Kidney glomerular epithelial cell (primary cell): ENCODE data around the gene CDHR1.
A peak's percentile ranks its signal among the peaks of the same experiment; 100 is the strongest.

Source experiments
- DNase-seq: peaks from one replicate; lab custom pipeline; 2025; lab: John Stamatoyannopoulos, UW

CDHR1 gene

DNA sequence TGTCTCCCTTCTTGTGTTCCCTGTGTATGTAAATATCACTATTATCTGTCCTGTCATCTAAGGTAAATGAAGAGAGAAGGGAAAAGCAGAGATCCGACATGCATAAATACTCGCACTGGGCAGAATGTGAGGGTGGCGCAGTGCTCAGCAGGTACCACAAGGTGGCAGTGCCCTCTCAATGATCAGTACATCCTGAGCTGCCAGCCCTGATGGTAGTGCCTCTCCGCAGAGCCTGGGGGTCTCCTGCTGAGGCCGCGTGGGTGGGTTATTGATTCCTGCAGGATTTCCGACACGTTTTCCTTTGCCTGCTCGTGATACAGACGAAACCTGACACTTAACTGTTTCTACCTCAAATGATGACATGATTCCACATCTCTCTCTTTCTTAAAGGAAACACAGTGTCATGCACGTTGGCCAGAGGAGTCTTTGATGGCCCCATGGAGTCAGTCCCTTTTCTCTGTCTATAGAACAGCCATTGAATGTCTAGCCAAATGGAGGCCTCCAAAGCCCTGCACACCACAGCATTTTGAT is 70.3 kb downstream of the CDHR1 start:
- DNase-seq: peak; percentile 57

DNA sequence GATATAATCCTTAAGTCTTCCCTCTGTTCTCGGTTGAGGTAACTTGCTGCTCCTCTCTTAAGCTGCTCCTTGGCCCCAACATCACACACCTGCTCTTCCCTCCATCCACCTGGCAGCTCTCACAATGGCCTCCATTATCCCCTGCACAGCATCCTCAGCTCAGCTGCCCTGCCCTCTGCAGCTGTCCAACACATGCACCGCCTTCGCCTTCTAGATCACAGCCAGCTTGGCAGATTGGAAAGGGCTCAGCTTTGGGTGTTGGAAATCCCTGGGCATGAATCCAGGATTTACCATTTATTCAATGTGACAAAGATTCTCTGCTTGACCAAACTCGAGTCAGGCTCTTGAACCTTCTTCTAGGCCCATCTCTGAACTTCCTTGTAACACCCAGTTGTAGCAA is 71.1 kb downstream of the CDHR1 start:
- no peak for DNase-seq

GRCh38 chr10:84267503-84268126 is 73.3 kb downstream of the CDHR1 start:
- DNase-seq: peak; percentile 5

DNA sequence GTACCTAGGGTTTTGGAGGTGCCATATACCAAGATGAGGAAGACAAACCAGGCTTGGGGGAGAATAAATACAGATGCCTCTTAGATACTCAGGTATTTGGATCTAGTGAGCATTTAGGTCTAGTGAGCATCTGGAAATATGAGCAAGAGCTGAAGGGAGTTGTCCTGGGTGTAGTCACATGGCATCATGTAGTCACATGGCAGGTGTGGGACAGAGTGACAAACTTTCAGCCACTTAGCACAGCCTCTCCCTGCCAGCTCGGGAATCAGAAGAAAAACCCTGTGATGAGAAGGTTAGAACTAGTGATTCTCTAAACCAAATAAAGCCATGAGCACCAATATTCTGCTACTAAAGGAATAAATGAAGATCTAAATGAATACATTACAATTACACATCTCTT is 74.8 kb downstream of the CDHR1 start:
- no peak for DNase-seq
